Hepatocyte (in vitro differentiated cells): Measurements from ENCODE around the gene CYP27C1.

Experiments used
- CTCF ChIP-seq: fragments of 200-600 bp; sonication (generic); IDR thresholded peaks from 2 replicates; pipeline ENCODE4 v1.5.1; 2016; ENCODE audit warnings: antibody characterized with exemption, mild to moderate bottlenecking; ENCODE audit not compliant: poor library complexity
- EZH2phosphoT487 ChIP-seq: fragments of 200-600 bp; sonication (generic); IDR thresholded peaks from one replicate; pipeline ENCODE4 v1.6.1; 2018; ENCODE audit warnings: antibody characterized with exemption, mild to moderate bottlenecking, low read depth, moderate library complexity; ENCODE audit not compliant: unreplicated experiment, severe bottlenecking

- TF ChIP-seq CTCF (no peak), EZH2phosphoT487 (no peak)
Observed at GRCh38 chr2:127220768-127221527, 849 bp upstream of the CYP27C1 start.
